Body of pancreas (tissue), 4 donors: Measurements from ENCODE around the gene PDPK1.

Source experiments
- POLR2A ChIP-seq, 3 donors: fragments of 450-650 bp; IDR thresholded peaks; one replicate each; pipeline ENCODE4 v1.6.1; 2016; ENCODE audit warnings: antibody characterized with exemption in 3 of 3, mild to moderate bottlenecking in 2 of 3
- TF ChIP-seq, protein P1 (sequence below), 7 experiments: fragments of 450-650 bp in 4 of 7; fragments of 200-600 bp in 3 of 7; sonication (generic) in 3 of 7; IDR thresholded peaks; one replicate each; pipeline ENCODE4 v1.5.1; 2016 to 2019; ENCODE audit warnings: antibody characterized with exemption in 7 of 7

GRCh38 chr16:2598133-2598641, 60.4 kb downstream of the PDPK1 start:
- TF ChIP-seq, protein P1, sequence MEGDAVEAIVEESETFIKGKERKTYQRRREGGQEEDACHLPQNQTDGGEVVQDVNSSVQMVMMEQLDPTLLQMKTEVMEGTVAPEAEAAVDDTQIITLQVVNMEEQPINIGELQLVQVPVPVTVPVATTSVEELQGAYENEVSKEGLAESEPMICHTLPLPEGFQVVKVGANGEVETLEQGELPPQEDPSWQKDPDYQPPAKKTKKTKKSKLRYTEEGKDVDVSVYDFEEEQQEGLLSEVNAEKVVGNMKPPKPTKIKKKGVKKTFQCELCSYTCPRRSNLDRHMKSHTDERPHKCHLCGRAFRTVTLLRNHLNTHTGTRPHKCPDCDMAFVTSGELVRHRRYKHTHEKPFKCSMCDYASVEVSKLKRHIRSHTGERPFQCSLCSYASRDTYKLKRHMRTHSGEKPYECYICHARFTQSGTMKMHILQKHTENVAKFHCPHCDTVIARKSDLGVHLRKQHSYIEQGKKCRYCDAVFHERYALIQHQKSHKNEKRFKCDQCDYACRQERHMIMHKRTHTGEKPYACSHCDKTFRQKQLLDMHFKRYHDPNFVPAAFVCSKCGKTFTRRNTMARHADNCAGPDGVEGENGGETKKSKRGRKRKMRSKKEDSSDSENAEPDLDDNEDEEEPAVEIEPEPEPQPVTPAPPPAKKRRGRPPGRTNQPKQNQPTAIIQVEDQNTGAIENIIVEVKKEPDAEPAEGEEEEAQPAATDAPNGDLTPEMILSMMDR (IDR thresholded peaks at IDR 0.05), result no peak
- no peak for TF ChIP-seq POLR2A (IDR thresholded peaks at IDR 0.05)
